Chondrocyte (in vitro differentiated cells): ENCODE data around the gene EYA2. TPM values are rescaled to one million over a fixed set of nuclear protein-coding genes. Genes with fewer than 3 reads are reported as not detected.

Experiments
- DNase-seq: peaks from one replicate; pipeline ENCODE4 v3.0.0; 2021; ENCODE audit warnings: mixed read lengths, low spot score
- H3K27ac Mint-ChIP-seq: one replicate; pipeline ENCODE4 v1.8.0; 2021; ENCODE audit warnings: mild to moderate bottlenecking, moderate library complexity, mixed read lengths; ENCODE audit not compliant: unreplicated experiment
- H3K27me3 Mint-ChIP-seq: 2 replicates; pipeline ENCODE4 v1.8.0; 2021; ENCODE audit warnings: low read depth, mixed read lengths
- H3K36me3 Mint-ChIP-seq: 2 replicates; pipeline ENCODE4 v1.8.0; 2021; ENCODE audit warnings: low read depth, mixed read lengths
- H3K4me1 Mint-ChIP-seq: 2 replicates; pipeline ENCODE4 v1.8.0; 2021; ENCODE audit warnings: low read depth, mild to moderate bottlenecking, mixed read lengths
- H3K4me3 Mint-ChIP-seq: one replicate; pipeline ENCODE4 v1.8.0; 2021; ENCODE audit warnings: mild to moderate bottlenecking, moderate library complexity, mixed read lengths; ENCODE audit not compliant: unreplicated experiment
- H3K9me3 Mint-ChIP-seq: 2 replicates; pipeline ENCODE4 v1.8.0; 2021; ENCODE audit warnings: low read depth, mixed read lengths
- total RNA-seq: library from RNA; stranded (reverse); gene quantifications from 3 replicates; pipeline ENCODE4 v1.2.1, GENCODE V29; 2021
- TF ChIP-seq, protein P1 (sequence below): fragments of 200-600 bp; sonication (generic); IDR thresholded peaks from 2 replicates; pipeline ENCODE4 v1.5.0; 2021; ENCODE audit warnings: antibody characterized with exemption, mild to moderate bottlenecking, moderate library complexity

The EYA2 gene
- total RNA-seq, 1 donor from 2014 or later, result 0.32 TPM

- Mint-ChIP-seq H3K4me1 (peaks cover 38% of the 10 kb centered on the region), H3K4me3 (peak overlapping the region; percentile 29), H3K36me3 (no peaks in the 10 kb centered on the region), H3K9me3 (no peaks in the 10 kb centered on the region), H3K27me3 (peaks cover 8% of the 10 kb centered on the region), H3K27ac (peak overlapping the region; percentile 15)
- no peak for DNase-seq
- TF ChIP-seq, protein P1, sequence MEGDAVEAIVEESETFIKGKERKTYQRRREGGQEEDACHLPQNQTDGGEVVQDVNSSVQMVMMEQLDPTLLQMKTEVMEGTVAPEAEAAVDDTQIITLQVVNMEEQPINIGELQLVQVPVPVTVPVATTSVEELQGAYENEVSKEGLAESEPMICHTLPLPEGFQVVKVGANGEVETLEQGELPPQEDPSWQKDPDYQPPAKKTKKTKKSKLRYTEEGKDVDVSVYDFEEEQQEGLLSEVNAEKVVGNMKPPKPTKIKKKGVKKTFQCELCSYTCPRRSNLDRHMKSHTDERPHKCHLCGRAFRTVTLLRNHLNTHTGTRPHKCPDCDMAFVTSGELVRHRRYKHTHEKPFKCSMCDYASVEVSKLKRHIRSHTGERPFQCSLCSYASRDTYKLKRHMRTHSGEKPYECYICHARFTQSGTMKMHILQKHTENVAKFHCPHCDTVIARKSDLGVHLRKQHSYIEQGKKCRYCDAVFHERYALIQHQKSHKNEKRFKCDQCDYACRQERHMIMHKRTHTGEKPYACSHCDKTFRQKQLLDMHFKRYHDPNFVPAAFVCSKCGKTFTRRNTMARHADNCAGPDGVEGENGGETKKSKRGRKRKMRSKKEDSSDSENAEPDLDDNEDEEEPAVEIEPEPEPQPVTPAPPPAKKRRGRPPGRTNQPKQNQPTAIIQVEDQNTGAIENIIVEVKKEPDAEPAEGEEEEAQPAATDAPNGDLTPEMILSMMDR, result no peak
These were observed 144.2 kb downstream of the EYA2 start for GRCh38 chr20:47038566-47039560.

- DNase-seq, result no peak
- TF ChIP-seq, protein P1, result no peak
- no peak overlapping the region for H3K27ac Mint-ChIP-seq
These were observed 146.0 kb downstream of the EYA2 start for GRCh38 chr20:47040506-47041125.

GRCh38 chr20:47041396-47041899 is 146.8 kb downstream of the EYA2 start:
- peaks cover 25% of the 10 kb centered on the region for H3K4me1 Mint-ChIP-seq
- H3K9me3 Mint-ChIP-seq, result peaks cover 10% of the 10 kb centered on the region
- no peak for DNase-seq
- no peak overlapping the region for H3K4me3 Mint-ChIP-seq
- H3K27me3 Mint-ChIP-seq, result peaks cover 3% of the 10 kb centered on the region
- H3K27ac Mint-ChIP-seq, result no peak overlapping the region
- TF ChIP-seq, protein P1, result no peak
- peaks cover 5% of the 10 kb centered on the region for H3K36me3 Mint-ChIP-seq

More at GRCh38 chr20:47040506-47041125, 146.0 kb downstream of the EYA2 start:
- peaks cover 32% of the 10 kb centered on the region for H3K4me1 Mint-ChIP-seq
- H3K36me3 Mint-ChIP-seq, result peaks cover 3% of the 10 kb centered on the region
- H3K4me3 Mint-ChIP-seq, result no peak overlapping the region
- H3K27me3 Mint-ChIP-seq, result peaks cover 3% of the 10 kb centered on the region
- H3K9me3 Mint-ChIP-seq, result peaks cover 6% of the 10 kb centered on the region

DNA sequence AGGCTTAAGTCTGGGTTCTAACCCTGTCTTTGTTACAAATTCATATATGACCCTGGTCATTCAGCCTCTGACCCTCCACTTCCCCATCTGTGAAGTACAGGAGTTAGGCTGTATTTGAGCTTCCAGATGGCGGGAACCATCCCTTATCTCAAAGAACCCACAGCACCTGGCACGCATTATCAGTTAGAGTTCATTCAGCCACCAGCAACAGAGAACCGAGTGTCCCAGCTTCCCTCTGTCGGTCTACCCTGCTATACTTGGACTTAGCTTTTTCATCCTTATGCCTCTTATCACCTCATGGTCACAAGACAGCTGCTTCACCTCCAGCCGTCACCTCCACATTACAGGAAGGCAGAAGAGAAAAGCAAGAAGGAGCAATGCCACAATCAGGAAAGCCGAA is 147.8 kb downstream of the EYA2 start:
- H3K4me3 Mint-ChIP-seq, result no peak overlapping the region
- H3K4me1 Mint-ChIP-seq, result peaks cover 20% of the 10 kb centered on the region
- TF ChIP-seq, protein P1, result no peak
- H3K36me3 Mint-ChIP-seq, result peaks cover 5% of the 10 kb centered on the region
- DNase-seq, result no peak
- peaks cover 10% of the 10 kb centered on the region for H3K9me3 Mint-ChIP-seq
- peak overlapping the region; percentile 6 for H3K27ac Mint-ChIP-seq
- peaks cover 3% of the 10 kb centered on the region for H3K27me3 Mint-ChIP-seq

DNA sequence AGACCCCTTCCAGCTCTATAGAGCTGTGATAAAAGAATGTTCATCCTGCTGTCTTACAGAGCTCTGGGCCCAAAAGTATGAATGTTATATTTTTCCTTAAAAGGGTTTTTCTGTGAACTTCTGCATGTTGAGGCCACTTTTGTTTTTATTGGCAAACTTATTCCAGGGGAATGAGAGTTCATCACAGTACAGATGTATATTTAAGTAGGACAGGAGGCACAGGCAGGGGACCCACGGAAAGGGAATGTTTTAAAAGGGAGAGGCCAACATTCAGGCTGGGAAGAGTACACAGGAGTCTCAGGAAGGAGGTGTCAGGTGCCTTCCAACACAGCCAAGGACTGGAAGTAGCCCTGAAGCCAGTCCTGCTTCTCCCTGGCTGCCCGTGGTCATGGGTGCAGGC is 148.4 kb downstream of the EYA2 start:
- Mint-ChIP-seq H3K4me3 (no peak overlapping the region), H3K36me3 (peaks cover 7% of the 10 kb centered on the region), H3K27me3 (peaks cover 3% of the 10 kb centered on the region), H3K9me3 (peaks cover 14% of the 10 kb centered on the region), H3K4me1 (peaks cover 20% of the 10 kb centered on the region), H3K27ac (peak overlapping the region; percentile 49)
- no peak for DNase-seq
- TF ChIP-seq, protein P1, result no peak
